Fibroblast of peridontal ligament (primary cell): Measurements from ENCODE around the gene CEL.
"Not testable (repeated sequence)": the region's sequence is repeated elsewhere in the genome, so short reads cannot be mapped to it uniquely, and the experiment has no call there.

Experiments
- DNase-seq: peaks from one replicate; pipeline ENCODE4 v3.0.0-alpha.2; 2010; ENCODE audit errors: extremely low read depth

CEL gene

DNA sequence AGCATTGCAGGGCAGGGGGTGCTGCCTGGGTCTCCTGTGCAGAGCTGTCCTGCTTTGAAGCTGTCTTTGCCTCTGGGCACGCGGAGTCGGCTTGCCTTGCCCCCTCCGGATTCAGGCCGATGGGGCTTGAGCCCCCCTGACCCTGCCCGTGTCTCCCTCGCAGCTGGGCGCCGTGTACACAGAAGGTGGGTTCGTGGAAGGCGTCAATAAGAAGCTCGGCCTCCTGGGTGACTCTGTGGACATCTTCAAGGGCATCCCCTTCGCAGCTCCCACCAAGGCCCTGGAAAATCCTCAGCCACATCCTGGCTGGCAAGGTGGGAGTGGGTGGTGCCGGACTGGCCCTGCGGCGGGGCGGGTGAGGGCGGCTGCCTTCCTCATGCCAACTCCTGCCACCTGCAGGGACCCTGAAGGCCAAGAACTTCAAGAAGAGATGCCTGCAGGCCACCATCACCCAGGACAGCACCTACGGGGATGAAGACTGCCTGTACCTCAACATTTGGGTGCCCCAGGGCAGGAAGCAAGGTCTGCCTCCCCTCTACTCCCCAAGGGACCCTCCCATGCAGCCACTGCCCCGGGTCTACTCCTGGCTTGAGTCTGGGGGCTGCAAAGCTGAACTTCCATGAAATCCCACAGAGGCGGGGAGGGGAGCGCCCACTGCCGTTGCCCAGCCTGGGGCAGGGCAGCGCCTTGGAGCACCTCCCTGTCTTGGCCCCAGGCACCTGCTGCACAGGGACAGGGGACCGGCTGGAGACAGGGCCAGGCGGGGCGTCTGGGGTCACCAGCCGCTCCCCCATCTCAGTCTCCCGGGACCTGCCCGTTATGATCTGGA, 2.7 kb downstream of the CEL start:
- no peak for DNase-seq

GRCh38 chr9:133065070-133065388, 3.2 kb downstream of the CEL start:
- DNase-seq: no peak

- DNase-seq: no peak
Observed at GRCh38 chr9:133066181-133066983, 4.6 kb downstream of the CEL start.

DNA sequence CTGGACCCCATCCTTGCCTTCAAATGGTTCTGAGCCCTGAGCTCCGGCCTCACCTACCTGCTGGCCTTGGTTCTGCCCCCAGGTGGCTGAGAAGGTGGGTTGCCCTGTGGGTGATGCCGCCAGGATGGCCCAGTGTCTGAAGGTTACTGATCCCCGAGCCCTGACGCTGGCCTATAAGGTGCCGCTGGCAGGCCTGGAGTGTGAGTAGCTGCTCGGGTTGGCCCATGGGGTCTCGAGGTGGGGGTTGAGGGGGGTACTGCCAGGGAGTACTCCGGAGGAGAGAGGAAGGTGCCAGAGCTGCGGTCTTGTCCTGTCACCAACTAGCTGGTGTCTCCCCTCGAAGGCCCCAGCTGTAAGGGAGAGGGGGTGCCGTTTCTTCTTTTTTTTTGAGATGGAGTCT, 5.2 kb downstream of the CEL start:
- DNase-seq: no peak

DNA sequence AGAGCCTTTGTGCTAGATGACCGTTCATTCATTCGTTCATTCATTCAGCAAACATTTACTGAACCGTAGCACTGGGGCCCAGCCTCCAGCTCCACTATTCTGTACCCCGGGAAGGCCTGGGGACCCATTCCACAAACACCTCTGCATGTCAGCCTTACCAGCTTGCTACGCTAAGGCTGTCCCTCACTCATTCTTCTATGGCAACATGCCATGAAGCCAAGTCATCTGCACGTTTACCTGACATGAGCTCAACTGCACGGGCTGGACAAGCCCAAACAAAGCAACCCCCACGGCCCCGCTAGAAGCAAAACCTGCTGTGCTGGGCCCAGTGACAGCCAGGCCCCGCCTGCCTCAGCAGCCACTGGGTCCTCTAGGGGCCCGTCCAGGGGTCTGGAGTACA, 6.0 kb downstream of the CEL start:
- no peak for DNase-seq

DNA sequence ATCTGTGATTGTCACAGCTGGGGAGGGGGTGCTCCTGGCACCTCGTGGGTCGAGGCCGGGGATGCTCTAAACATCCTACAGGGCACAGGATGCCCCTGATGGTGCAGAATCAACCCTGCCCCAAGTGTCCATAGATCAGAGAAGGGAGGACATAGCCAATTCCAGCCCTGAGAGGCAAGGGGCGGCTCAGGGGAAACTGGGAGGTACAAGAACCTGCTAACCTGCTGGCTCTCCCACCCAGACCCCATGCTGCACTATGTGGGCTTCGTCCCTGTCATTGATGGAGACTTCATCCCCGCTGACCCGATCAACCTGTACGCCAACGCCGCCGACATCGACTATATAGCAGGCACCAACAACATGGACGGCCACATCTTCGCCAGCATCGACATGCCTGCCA, 6.7 kb downstream of the CEL start:
- DNase-seq: not testable (repeated sequence)

DNA sequence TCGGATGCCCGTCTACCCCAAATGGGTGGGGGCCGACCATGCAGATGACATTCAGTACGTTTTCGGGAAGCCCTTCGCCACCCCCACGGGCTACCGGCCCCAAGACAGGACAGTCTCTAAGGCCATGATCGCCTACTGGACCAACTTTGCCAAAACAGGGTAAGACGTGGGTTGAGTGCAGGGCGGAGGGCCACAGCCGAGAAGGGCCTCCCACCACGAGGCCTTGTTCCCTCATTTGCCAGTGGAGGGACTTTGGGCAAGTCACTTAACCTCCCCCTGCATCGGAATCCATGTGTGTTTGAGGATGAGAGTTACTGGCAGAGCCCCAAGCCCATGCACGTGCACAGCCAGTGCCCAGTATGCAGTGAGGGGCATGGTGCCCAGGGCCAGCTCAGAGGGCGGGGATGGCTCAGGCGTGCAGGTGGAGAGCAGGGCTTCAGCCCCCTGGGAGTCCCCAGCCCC, 8.8 kb downstream of the CEL start:
- not testable (repeated sequence) for DNase-seq

DNA sequence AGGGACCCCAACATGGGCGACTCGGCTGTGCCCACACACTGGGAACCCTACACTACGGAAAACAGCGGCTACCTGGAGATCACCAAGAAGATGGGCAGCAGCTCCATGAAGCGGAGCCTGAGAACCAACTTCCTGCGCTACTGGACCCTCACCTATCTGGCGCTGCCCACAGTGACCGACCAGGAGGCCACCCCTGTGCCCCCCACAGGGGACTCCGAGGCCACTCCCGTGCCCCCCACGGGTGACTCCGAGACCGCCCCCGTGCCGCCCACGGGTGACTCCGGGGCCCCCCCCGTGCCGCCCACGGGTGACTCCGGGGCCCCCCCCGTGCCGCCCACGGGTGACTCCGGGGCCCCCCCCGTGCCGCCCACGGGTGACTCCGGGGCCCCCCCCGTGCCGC, 9.2 kb downstream of the CEL start:
- not testable (repeated sequence) for DNase-seq

GRCh38 chr9:133071484-133072150, 9.8 kb downstream of the CEL start:
- DNase-seq: no peak

- not testable (repeated sequence) for DNase-seq
Observed at GRCh38 chr9:133072210-133072609, 10.4 kb downstream of the CEL start.

- DNase-seq: peak; percentile 25
Observed at GRCh38 chr9:133073086-133074014, 11.6 kb downstream of the CEL start.

DNA sequence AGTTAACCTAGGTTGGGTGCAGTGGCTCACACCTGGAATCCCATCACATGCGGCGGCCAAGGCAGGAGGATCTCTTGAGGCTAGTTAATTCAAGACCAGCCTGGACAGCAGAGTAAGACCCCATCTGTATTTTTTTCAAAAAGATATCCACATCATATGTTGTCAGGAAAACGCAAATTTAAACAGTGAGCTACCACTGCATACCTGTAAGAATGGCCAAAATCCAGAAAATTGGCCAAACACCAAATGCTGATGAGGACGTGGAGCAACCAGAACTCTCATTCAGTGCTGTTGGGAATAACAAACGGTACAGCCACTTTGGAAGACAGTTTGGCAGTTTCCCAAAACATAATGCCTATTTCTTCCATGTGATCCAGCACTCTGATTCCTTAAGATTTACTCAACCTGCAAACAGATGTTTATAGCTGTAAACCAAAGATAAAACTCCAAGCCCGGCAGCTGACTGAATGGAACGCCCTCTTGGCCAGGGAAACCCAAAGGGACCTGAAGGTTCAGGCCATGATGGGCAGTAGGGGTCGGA, 12.4 kb downstream of the CEL start:
- peak; percentile 46 for DNase-seq

DNA sequence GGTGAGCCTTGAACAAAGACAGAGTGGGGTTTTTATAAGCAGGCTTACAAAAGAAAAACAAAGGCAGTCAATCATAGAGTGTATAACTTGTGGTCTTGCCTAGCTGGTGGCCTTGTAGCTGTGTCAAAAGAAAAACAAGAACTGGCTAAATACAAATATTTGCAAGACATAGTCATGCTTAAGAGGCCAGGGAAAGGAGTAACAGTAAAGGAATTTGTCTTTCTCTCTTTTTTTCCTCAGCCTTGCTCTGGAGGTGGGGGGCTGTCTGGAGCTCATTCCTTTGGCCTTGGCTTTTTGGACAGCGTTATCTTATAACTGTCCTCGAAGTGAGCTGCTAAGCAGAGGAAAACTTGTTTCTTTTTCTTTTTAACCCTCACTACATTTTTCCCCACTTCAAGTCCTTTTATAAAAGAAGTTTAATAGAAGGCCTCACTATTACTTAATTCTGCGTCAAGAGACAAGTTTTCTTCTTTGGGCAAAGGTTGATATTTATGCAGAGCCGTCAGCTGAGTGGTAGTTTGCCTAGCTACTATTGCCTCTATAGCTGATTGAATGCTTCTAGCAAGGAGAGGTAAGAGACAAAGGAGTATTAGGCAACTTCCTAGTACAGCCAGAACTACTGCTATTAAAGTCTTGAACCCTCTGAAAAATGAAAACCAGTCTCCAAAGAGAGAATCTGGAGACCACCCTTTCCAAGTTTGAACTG, 14.3 kb downstream of the CEL start:
- peak; percentile 74 for DNase-seq

- no peak for DNase-seq
Observed at GRCh38 chr9:133076691-133077090, 14.9 kb downstream of the CEL start.

DNA sequence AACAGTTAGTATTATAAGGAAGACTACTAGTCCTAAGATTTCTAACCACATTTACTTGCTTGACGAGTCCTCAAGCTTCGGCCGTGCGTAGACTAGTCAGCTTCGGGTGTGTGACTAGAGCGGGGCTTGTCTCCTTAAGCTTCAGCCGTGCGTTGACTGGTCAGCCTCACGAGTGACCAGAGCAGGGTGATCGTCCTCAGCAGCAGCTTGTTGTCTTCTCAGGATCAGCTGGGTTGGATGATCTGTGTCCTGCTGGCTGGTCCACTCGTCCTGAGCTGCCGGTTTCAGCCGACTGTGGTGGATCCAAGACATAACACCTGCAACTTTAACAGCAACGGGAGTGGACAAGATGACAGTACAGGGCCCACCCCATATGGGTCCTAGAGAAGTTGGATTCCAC, 16.7 kb downstream of the CEL start:
- DNase-seq: no peak

DNA sequence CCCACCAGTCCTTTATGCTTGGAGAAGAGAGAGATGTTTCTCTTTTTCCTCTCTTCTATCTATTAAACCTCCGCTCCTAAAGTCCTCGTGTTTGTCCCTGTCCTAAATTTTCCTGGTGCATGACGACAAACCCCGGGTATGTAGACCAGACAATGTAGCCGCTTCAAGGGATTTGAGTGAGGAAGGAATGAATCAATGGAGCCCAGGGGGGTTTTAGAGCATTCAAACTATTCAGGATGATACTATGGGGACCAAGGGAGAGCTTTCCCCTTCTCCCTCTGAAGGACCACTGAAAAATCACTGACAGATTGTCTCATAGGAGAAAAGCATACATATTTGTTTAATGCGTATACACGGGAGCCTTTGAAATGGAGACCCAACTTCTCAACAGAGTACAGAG, 18.4 kb downstream of the CEL start:
- DNase-seq: no peak

DNA sequence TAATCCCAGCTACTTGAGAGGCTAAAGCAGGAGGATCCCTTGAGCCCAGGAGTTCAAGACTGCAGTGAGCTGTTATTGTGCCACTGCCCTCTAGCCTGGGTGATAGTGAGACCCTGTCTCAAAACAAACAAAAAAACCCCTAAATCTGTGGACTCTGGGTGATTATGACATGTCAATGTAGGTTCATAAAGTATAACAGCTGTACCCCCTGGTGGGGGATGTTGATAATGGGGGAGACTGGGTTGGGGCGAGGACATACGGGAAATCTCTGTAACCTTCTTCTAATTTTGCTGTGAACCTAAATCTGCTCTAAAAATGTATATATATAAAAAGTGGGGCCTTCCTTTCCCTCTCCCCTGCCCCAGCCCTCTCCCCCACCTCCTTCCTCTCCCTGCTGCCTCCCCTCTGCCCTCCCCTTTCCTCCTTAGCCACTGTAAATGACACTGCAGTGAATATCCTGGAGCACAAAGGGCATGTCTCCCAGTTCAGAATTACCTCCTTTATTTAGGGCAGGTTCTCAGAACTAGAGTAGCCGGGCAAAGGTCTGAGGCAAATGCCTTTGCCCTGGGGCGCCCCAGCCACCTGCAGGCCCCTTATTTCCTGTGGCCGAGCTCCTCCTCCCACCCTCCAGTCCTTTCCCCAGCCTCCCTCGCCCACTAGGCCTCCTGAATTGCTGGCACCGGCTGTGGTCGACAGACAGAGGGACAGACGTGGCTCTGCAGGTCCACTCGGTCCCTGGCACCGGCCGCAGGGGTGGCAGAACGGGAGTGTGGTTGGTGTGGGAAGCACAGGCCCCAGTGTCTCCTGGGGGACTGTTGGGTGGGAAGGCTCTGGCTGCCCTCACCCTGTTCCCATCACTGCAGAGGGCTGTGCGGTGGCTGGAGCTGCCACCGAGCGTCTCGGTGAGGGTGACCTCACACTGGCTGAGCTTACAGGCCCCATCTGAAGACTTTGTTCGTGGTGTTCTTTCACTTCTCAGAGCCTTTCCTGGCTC, 19.3 kb downstream of the CEL start:
- not testable (repeated sequence) for DNase-seq

DNA sequence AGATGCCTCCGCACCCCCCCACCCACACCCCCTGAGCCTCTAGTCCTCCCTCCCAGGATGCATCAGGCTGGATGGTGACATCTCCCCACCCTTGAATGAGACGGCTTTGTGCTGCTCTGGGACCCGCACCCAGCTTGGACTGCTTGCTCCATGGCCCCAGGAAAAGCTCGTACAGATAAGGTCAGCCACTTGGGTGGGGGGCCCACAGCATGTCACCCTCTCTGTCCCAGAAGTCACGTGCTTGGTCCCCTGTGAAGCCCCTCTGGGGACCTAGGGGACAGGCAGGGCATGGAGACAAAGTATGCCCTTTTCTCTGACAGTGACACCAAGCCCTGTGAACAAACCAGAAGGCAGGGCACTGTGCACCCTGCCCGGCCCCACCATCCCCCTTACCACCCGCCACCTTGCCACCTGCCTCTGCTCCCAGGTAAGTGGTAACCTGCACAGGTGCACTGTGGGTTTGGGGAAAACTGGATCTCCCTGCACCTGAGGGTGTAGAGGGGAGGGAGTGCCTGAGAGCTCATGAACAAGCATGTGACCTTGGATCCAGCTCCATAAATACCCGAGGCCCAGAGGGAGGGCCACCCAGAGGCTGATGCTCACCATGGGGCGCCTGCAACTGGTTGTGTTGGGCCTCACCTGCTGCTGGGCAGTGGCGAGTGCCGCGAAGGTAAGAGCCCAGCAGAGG, 20.3 kb downstream of the CEL start:
- DNase-seq: not testable (repeated sequence)

- DNase-seq: not testable (repeated sequence)
Observed at GRCh38 chr9:133083688-133084087, 21.9 kb downstream of the CEL start.
